Cardiac fibroblast (primary cell): ENCODE data around the gene TMED3.

Experiments
- DNase-seq, 2 donors: peaks; one replicate each; pipeline versions ENCODE4 v3.0.0 to v3.0.0-alpha.2; 2010; ENCODE audit warnings: low read depth in 2 of 2
- H3K4me3 ChIP-seq, 2 donors: replicated peaks in 1 of 2; 1 replicate in 1 of 2; 2 replicates in 1 of 2; pipeline ENCODE4 v1.5.1; 2011; ENCODE audit warnings: low read depth in 2 of 2, low read length in 2 of 2, mild to moderate bottlenecking in 2 of 2, moderate library complexity in 1 of 2
- CTCF ChIP-seq: IDR thresholded peaks from one replicate; pipeline ENCODE4 v1.5.1; 2011; ENCODE audit warnings: low read depth, mild to moderate bottlenecking, low read length, inconsistent platforms

Gene TMED3

GRCh38 chr15:79310985-79311900 lies at the start of gene TMED3:
TMED3 (plus strand) TSS chr15:79311112; CDS start chr15:79311250, 138 bp downstream.
- peak; percentile 87 for DNase-seq
- peak; percentile 15 for TF ChIP-seq CTCF

GRCh38 chr15:79261836-79262235 lies 49.1 kb upstream of the TMED3 start:
- no peak overlapping the region for H3K4me3 ChIP-seq
- no peak for DNase-seq
- TF ChIP-seq CTCF = no peak

More at GRCh38 chr15:79310985-79311900, at the start of gene TMED3:
- H3K4me3 ChIP-seq = peak within 1 kb of the TSS; percentile 95 to 97

DNA sequence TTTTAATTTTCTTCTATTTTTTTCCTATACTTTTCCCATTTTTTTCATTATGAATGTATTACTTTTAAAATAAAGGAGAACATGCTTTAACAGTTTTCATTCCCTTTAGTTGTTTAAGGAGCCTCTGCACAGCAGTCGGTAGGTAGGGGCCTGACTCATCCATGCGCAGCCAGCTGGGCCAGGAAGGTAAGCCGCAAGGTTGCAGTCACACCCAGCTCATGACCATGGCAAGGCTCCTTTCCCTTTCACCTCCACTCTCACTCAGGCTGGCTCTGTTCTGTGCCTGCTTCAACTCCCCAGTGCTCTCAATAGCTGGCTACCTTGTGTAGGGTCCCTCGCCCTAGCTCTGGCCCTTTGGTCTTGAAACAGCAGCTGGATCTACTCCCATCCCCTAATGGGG lies 45.7 kb upstream of the TMED3 start:
- no peak for DNase-seq
- H3K4me3 ChIP-seq = no peak overlapping the region
- TF ChIP-seq CTCF = no peak

DNA sequence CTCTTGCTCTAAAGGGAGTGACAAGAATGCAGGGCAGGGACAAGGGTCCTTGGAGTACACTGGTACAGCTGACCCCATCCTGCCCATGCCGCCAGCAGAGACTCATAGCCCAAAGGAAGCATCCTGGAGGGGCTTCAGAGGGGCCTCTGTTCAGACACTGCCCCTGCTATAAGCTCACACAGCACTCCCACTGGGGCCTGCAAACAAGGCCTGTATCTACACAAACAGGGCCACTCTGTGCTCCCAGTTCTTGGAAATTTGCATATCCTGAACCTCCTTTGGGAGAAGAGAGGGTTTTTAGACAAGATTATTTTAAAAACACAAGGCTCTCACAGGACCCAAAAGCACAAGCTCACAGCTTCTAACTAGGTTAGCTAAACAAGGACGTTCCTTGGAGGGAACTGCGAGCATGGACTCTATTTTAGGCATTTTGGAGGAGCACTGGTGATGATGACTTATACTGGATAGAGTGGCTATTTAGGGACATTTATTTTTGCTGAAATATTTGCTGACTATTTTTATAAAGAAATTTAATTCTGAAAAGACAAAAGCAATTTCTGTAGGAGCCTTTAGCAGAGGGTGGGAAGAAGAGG lies 44.8 kb upstream of the TMED3 start:
- DNase-seq = no peak
- H3K4me3 ChIP-seq = no peak overlapping the region
- TF ChIP-seq CTCF = no peak

GRCh38 chr15:79282371-79283251 lies 28.3 kb upstream of the TMED3 start, which contains the start of gene ANKRD34C:
ANKRD34C (plus strand) TSS chr15:79282722; CDS start chr15:79293285, 10,563 bp downstream.
- no peak for DNase-seq
- no peak for TF ChIP-seq CTCF
- no peak within 1 kb of the TSS for H3K4me3 ChIP-seq

DNA sequence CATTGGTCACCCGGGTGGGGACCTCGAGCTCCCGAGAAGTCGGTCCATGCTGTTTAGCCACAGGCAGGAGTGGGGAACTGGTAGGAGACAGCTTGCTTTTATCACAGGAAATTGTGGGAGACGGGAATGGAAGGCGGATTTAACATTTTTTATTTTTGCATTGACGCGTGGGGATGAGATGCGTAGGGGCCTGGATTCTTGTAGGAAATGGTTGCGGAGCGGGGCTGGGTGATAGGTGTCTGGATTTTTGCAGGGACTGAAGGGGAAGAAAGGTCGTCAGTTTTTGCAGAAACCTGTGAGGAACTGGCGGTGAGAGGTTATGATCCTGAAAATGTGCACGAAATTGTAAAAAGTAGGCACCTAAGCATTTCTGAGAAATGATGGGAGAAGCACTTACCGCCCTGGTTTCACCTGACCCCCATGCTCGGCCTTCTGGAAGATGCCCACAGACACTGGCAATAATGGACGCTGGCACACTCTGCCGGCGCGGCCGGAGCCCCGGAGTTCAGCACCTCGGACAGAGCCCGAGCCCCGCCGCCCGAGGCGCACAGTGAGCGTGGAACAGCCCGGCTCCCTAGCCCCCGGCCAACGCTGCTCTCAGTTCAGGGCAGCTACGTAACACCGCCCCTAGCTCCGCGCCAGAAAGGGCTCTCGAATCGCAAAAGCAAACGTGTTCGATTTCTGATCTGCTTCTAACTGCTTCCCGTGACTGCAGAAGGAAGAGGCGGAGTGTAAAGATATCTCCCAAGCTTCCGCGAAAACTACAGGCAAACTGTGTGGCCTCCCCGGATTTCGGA lies 27.5 kb upstream of the TMED3 start:
- peak; percentile 28 to 46 for DNase-seq
- no peak overlapping the region for H3K4me3 ChIP-seq

More for the DNA sequence above, 27.5 kb upstream of the TMED3 start:
- no peak for TF ChIP-seq CTCF
